CD4-positive, alpha-beta T cell treated with Interleukin-6 for 4 hours (primary cell): ENCODE results near the gene CEMIP2.

Experiments used
- DNase-seq: peaks from one replicate; pipeline ENCODE4 v3.0.0-alpha.2; 2020; ENCODE audit warnings: mixed read lengths

Gene CEMIP2

DNA sequence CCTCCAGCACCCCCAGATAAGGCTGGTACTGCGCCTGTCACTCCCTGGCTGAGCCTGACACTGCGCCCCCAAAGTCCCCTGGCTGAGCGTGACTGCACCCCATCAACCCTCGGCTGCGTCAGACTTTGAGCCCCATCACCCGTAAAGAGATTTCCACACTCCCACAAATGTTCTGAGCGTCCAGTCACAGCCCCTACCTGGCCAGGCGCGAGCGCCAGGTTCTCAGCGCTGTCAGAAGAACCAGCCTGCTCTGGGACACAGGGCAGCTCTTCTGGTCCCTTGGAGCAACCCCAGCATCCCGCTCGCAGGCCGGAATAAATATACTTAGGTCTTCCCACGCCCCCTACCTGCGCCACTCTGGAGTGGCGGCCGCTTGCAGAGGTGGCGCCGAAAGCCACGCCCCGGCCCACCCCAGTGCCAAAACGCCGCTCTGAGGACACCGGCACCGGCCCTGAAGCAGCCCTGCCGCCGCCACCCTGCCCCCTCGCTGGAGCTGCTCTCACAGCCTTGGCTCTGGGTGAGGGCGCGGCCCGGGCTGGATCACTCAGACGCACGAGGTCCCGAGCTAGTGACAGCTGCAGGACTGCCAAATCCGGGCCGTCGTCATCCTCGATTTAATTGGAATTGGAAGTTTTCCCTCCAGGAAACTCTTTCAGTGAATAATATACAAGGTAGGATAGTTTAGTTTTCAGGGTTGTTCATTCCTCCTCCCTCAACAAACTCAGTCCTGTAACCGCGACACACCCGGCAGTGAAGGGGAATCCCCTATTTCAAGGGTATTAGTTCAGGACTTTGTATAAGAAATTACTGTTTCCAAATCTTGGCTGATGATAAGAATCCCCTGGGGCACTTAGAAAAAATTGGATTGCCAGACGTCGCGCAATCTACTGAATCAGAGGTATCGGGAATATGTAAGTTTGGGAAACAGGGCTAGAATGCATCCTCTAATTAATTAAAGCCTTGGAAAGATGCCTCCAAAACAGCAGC lies 1.2 kb upstream of the CEMIP2 start:
- peak; percentile 82 for DNase-seq

- DNase-seq = peak; percentile 30
Measured at GRCh38 chr9:71767776-71768321, 464 bp downstream of the CEMIP2 start.

- DNase-seq = no peak
Measured at GRCh38 chr9:71767163-71767775, 1.0 kb downstream of the CEMIP2 start.

DNA sequence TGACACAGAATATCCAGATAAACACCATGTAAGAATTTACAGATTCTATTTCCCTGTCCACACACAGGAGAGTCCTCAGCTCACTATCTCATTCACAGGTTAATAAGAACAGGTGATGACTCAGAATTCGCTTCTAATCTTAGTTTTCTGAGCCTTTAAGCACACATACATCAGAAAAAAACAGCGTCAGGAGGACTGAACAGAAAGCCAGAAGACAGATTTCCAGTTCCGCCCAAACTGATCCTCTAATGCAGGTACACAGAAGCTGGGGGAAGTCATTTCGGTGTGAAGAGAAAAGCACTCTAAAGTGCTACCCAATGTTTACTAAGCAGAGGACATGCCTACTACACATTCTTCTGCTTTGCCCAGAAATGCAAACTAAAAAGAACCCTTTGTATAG lies 1.6 kb downstream of the CEMIP2 start:
- DNase-seq = peak; percentile 53

DNA sequence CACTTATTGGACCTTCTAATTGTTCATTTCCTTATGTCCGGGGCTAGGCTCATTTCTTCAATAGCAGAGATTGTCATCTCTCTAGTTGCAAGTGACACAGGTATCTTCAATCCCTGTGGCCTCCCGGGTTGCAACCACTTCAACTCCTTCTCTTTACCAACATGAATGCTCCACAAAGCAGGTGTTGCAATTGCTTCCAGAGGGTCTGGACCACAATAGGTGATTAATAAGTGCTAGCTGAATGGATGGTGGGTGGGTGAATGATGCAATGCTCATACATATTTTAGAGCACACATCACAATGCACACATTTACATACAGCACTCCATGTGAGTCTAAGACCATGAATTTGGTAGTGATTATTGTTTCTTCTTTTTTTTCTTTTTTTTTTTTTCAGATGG lies 2.6 kb downstream of the CEMIP2 start:
- no peak for DNase-seq

- no peak for DNase-seq
Measured at GRCh38 chr9:71764891-71765290, 3.4 kb downstream of the CEMIP2 start.

- DNase-seq = no peak
Measured at GRCh38 chr9:71764463-71764862, 3.9 kb downstream of the CEMIP2 start.

GRCh38 chr9:71763832-71764231 lies 4.5 kb downstream of the CEMIP2 start:
- DNase-seq = no peak

GRCh38 chr9:71762900-71763653 lies 5.2 kb downstream of the CEMIP2 start:
- DNase-seq = peak; percentile 24

GRCh38 chr9:71761938-71762353 lies 6.4 kb downstream of the CEMIP2 start:
- peak; percentile 18 for DNase-seq

DNA sequence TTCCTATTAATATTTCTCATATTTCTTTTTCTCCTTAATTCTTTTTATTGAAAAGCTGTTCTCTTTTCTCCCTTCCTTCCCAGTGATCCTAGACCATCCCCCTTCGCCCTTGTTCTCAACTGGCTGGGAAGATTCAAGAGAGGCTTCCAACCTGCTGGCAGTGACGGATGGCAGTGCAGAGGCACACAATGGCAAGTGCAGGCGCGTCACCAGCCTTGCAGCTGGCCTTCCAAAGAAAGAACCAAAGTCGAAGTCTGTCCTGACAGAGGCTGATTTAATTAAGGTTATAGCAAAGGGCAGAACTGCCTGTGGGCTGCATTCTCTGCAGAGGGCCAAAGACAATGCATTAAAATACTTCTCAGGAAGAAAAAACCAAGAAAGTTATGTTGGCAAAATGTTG lies 7.4 kb downstream of the CEMIP2 start:
- DNase-seq = no peak

- no peak for DNase-seq
Measured at GRCh38 chr9:71758785-71759184, 9.5 kb downstream of the CEMIP2 start.

DNA sequence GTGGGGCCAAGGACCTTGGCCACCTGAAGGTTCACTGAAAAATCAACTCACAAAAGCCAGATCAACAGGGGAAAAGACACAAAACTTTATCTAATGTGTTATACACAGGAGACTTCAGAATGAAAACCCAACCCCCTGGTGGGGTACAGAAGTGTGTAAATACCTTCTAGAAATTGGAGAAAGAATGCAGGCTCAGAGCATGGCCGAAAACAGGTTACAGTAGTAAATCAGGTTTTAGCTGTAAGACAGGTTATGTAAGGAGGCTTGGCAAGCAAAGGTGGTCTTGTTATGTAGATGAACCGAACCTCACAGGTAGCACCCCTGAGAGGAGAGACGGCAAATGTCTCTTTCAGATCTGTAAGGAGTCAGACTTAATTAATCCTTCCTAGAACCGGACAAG lies 10.0 kb downstream of the CEMIP2 start:
- DNase-seq = no peak

DNA sequence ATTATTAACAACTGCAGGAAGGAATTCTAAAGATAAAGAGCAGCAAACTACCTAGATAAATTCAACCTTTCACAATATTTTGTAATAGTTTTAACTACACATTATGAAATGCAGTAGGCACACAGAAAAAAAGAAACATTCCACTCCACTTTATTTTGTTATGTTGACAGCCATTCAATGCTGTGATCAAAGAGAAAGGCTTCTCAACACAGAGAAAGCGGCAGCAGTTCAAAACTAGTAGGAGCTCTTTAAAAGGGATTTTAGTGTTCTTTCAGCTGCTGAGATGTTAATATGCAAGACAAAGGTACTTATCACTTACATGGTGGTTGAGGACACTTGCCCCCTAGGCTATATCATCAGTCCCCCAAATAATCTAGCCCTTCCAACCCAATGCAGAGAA lies 11.6 kb downstream of the CEMIP2 start:
- DNase-seq = no peak

- DNase-seq = no peak
Measured at GRCh38 chr9:71755869-71756268, 12.4 kb downstream of the CEMIP2 start.

DNA sequence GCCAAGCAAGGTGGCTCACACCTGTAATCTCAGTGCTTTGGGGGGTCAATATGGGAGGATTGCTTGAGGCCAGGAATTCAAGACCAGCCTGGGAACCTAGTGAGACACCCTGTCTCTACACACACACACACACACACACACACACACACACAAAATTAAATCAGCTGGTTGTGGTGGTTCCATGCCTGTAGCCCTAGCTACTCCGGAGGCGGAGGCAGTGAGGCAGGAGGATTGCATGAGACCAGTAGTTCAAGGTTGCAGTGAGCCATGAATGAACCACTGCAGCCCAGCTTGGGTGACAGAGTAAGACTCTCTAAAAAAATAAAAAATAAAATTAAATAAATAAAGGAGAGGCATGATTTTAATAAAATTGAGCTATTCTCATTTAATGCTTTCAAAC lies 13.1 kb downstream of the CEMIP2 start:
- no peak for DNase-seq

DNA sequence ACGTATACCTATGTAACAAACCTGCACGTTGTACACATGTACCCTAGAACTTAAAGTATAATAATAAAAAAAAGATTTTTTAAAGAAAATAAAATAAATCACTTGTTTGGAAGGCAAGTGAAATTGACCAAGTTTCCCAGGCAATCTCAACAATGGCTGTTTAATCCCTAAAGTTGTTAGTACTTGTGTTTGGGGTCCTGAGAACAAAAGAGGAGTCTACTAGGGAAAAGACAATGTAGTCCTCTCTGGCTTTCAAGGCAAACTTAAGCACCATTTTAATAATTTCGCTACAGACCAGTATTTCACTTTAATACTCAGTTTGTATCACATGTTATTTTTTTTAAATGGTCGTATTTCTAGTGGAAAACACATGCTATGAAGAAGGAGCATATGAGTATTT lies 14.2 kb downstream of the CEMIP2 start:
- DNase-seq = no peak

GRCh38 chr9:71752928-71753327 lies 15.4 kb downstream of the CEMIP2 start:
- no peak for DNase-seq

DNA sequence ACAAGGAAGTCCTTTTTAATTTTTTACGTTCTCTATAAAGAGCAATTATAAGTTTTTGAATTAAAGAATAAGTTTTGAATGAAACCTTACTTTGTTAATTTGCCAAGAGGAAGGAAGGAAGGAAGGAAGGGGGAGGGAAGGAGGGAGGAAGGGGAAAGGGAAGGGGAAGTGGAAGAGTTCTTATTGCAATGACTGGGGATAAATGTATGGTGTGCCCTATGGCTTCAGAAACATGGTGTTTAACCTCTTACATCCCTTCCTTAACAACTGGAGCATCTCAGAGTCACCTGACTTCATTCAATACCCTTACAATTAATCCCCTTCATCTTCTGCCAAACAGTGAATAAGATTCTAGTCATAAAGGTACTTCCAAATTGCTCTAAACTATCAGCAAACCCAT lies 16.0 kb downstream of the CEMIP2 start:
- DNase-seq = no peak

DNA sequence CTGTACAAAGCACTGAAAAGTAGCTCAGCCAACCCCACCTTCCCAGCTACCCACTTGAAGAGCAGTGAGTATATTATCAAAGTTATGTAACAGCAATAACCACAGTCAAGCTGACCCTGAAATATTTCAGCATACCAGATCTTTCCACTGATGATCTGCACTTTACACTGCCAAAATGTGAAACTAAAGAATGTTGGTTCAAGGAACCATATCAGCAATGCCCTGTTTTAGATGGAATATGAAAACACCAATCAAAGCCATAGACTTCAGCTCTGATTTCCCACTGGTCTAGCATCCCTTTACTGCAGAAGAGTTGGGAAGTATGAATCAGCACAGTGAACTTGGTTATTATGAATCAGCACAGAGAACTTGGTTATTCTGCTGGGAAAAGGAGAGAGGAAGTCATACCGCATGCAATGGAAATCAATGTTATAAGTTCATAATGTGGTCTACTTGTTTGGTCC lies 20.0 kb downstream of the CEMIP2 start:
- DNase-seq = no peak

DNA sequence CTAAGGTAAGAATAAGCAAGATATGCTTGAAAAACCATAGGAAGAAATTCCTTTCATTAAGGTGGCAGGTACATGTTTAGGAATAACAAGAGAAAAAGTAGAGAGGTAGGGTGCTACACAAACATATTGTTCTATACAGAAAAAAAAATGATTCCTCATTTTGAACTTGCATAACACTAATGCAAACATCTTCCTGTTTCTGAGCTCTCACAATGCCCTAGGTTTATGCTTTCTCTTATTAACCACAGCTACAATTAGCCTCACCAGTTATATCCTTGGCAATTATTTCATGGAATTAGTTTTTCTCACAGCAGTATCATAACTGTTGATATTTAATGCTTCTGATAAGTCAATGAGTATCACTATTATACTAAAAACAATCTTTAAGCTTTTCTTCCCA lies 20.7 kb downstream of the CEMIP2 start:
- no peak for DNase-seq

- DNase-seq = no peak
Measured at GRCh38 chr9:71746758-71747125, 21.6 kb downstream of the CEMIP2 start.
